Measurements from ENCODE around the gene KLHL5. TPM values are rescaled to one million over a fixed set of nuclear protein-coding genes. Genes with fewer than 3 reads are reported as not detected.

The KLHL5 gene
- total RNA-seq, 3 donors from 2014 or later (not counting 1 experiment from before 2014, with no cell fraction given) = 12.6 to 14.2 (median 13.7) TPM

DNA sequence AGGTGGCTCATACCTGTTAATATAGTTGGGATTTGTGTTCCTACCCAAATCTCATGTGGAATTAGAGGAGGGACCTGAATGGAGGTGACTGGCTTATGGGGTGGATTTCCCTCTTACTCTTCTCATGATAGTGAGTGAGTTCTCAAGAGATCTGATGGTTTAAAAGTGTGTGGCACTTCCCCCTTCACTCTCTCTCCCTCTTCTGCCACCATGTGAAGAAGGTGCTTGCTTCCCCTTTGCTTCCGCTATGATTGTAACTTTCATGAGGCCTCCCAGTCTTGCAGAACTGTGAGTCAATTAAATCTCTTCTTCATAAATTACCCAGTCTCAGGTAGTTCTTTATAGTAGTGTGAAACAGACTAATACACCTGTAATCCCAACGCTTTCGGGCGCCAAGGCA lies 92.0 kb downstream of the KLHL5 start:
- no peak overlapping the region for H3K4me3 Mint-ChIP-seq

DNA sequence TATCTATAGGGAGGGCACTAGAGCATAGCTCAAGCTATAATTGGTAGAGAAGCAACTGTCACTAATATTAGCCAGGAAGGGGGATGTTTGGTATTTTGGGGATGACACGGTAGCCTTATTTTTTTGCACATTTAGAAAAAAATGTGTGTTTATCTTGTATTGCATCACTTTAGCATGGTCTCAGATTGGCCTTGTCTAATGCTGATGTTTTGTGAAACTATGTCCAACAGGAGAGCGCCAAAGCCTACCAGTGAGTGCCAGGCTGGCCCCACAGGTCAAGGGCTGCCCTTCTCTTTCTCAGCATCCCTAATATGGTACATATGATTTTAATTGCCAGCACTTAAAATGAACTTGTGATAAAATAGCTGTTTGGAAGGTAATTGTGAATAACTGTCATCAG lies 95.5 kb downstream of the KLHL5 start:
- H3K36me3 ChIP-seq (ENCODE audit: control insufficient read depth, insufficient read depth, low read length) = no peaks in the 10 kb centered on the region
- Mint-ChIP-seq H3K9me3 (no peaks in the 10 kb centered on the region), H3K27me3 (ENCODE audit: low read depth in 2 of 2) (no peaks in the 10 kb centered on the region), H3K27ac (no peak overlapping the region), H3K4me1 (no peaks in the 10 kb centered on the region), H3K36me3 (no peaks in the 10 kb centered on the region), H3K4me3 (no peak overlapping the region)
- DNase-seq (no peak), ATAC-seq (no peak)
- H3K4me3 ChIP-seq (ENCODE audit: low read length) = no peak overlapping the region
- H3K27me3 ChIP-seq (ENCODE audit: control insufficient read depth, insufficient read depth, low read length) = no peaks in the 10 kb centered on the region
- H3K9me3 ChIP-seq (ENCODE audit: control insufficient read depth, insufficient read depth, low read length) = no peaks in the 10 kb centered on the region
- H3K4me1 ChIP-seq (ENCODE audit: control insufficient read depth, insufficient read depth, low read length) = no peaks in the 10 kb centered on the region
- WGBS (ENCODE audit: insufficient coverage) = 96% methylated on average over 2 of the region's 2 CpGs
- TF ChIP-seq, protein P1, sequence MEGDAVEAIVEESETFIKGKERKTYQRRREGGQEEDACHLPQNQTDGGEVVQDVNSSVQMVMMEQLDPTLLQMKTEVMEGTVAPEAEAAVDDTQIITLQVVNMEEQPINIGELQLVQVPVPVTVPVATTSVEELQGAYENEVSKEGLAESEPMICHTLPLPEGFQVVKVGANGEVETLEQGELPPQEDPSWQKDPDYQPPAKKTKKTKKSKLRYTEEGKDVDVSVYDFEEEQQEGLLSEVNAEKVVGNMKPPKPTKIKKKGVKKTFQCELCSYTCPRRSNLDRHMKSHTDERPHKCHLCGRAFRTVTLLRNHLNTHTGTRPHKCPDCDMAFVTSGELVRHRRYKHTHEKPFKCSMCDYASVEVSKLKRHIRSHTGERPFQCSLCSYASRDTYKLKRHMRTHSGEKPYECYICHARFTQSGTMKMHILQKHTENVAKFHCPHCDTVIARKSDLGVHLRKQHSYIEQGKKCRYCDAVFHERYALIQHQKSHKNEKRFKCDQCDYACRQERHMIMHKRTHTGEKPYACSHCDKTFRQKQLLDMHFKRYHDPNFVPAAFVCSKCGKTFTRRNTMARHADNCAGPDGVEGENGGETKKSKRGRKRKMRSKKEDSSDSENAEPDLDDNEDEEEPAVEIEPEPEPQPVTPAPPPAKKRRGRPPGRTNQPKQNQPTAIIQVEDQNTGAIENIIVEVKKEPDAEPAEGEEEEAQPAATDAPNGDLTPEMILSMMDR (IDR thresholded peaks at IDR 0.05) = no peak
- intact Hi-C loops (cut with micrococcal nuclease) = no loop called here
- H3K27ac ChIP-seq (ENCODE audit: low read length) = no peak overlapping the region

More for the DNA sequence above, 92.0 kb downstream of the KLHL5 start:
- Histone ChIP-seq H3K4me3 (ENCODE audit: low read length) (no peak overlapping the region), H3K36me3 (ENCODE audit: control insufficient read depth, insufficient read depth, low read length) (no peaks in the 10 kb centered on the region), H3K27ac (ENCODE audit: low read length) (no peak overlapping the region), H3K4me1 (ENCODE audit: control insufficient read depth, insufficient read depth, low read length) (no peaks in the 10 kb centered on the region), H3K9me3 (ENCODE audit: control insufficient read depth, insufficient read depth, low read length) (no peaks in the 10 kb centered on the region), H3K27me3 (ENCODE audit: control insufficient read depth, insufficient read depth, low read length) (no peaks in the 10 kb centered on the region)
- intact Hi-C loops (cut with micrococcal nuclease) = no loop called here
- Mint-ChIP-seq H3K4me1 (no peaks in the 10 kb centered on the region), H3K9me3 (no peaks in the 10 kb centered on the region), H3K27ac (no peak overlapping the region), H3K27me3 (ENCODE audit: low read depth in 2 of 2) (no peaks in the 10 kb centered on the region), H3K36me3 (no peaks in the 10 kb centered on the region)
- no peak for ATAC-seq
- DNase-seq = no peak
- 92% methylated on average over 4 of the region's 4 CpGs for WGBS (ENCODE audit: insufficient coverage)
- TF ChIP-seq, protein P1 (IDR thresholded peaks at IDR 0.05) = no peak

DNA sequence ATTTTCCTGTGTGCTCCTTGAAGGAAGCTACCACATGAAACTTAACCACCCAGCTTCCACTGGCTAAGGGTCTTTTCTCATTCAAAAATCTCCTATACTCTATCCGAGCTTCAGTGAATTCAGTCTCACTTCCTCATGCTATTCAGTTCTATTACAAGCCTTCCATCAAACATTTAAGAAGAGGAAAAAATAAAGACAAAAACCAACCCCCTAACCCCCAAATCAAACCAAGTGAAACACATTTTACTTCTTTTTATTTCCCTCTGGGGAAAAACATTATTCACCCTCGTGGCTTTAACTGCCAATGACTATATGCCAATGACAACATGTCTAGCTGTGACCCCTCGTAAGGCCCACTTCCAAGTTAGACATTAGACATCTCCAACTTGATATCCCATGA lies 104.1 kb downstream of the KLHL5 start:
- Mint-ChIP-seq H3K36me3 (no peaks in the 10 kb centered on the region), H3K27ac (no peak overlapping the region), H3K27me3 (ENCODE audit: low read depth in 2 of 2) (peaks cover 15 to 38% of the 10 kb centered on the region in 2 donors), H3K4me1 (no peaks in the 10 kb centered on the region), H3K4me3 (no peak overlapping the region), H3K9me3 (peaks cover 4% of the 10 kb centered on the region in 2 donors)
- Histone ChIP-seq H3K4me3 (ENCODE audit: low read length) (no peak overlapping the region), H3K9me3 (ENCODE audit: control insufficient read depth, insufficient read depth, low read length) (no peaks in the 10 kb centered on the region), H3K4me1 (ENCODE audit: control insufficient read depth, insufficient read depth, low read length) (no peaks in the 10 kb centered on the region), H3K36me3 (ENCODE audit: control insufficient read depth, insufficient read depth, low read length) (no peaks in the 10 kb centered on the region), H3K27ac (ENCODE audit: low read length) (peak overlapping the region; percentile 0), H3K27me3 (ENCODE audit: control insufficient read depth, insufficient read depth, low read length) (no peaks in the 10 kb centered on the region)
- WGBS (ENCODE audit: insufficient coverage) = 60% methylated on average over 3 of the region's 3 CpGs
- no peak for ATAC-seq
- TF ChIP-seq, protein P1 (IDR thresholded peaks at IDR 0.05) = no peak
- intact Hi-C loops (cut with micrococcal nuclease) = no loop called here
- no peak for DNase-seq

DNA sequence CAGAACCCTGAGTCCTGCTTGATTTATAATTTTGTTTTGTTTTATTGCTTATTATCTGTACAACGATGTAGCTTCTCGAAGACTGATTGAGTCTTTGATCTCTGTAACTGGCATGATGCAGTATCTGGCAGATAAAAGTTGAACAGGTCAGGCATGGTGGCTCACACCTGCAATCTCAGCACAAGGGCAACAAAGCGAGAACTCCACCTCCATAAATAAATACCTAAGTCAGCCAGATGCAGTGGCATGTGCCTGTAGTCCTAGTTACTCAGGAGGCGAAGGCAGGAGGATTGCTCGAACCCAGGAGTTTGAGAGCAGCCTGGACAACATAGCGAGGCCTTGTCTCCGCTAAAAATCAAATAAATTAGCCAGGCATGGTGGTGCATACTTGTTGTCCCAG lies 104.6 kb downstream of the KLHL5 start:
- Histone ChIP-seq H3K4me1 (ENCODE audit: control insufficient read depth, insufficient read depth, low read length) (no peaks in the 10 kb centered on the region), H3K27ac (ENCODE audit: low read length) (peak overlapping the region; percentile 0), H3K27me3 (ENCODE audit: control insufficient read depth, insufficient read depth, low read length) (no peaks in the 10 kb centered on the region), H3K36me3 (ENCODE audit: control insufficient read depth, insufficient read depth, low read length) (no peaks in the 10 kb centered on the region), H3K9me3 (ENCODE audit: control insufficient read depth, insufficient read depth, low read length) (no peaks in the 10 kb centered on the region), H3K4me3 (ENCODE audit: low read length) (no peak overlapping the region)
- ATAC-seq (no peak), DNase-seq (no peak)
- TF ChIP-seq, protein P1 (IDR thresholded peaks at IDR 0.05) = no peak
- Mint-ChIP-seq H3K4me3 (no peak overlapping the region), H3K4me1 (no peaks in the 10 kb centered on the region), H3K9me3 (peaks cover 4% of the 10 kb centered on the region in 2 donors), H3K27ac (no peak overlapping the region), H3K36me3 (no peaks in the 10 kb centered on the region), H3K27me3 (ENCODE audit: low read depth in 2 of 2) (peaks cover 17 to 41% of the 10 kb centered on the region in 2 donors)
- 78% methylated on average over 7 of the region's 7 CpGs for WGBS (ENCODE audit: insufficient coverage)
- intact Hi-C loops (cut with micrococcal nuclease) = no loop called here
